ENCODE measurements around the gene C1orf21.

- TF ChIP-seq CTCF (IDR thresholded peaks at IDR 0.05) = no peak
- TF ChIP-seq POLR2A (IDR thresholded peaks at IDR 0.05) = no peak
Measured at GRCh38 chr1:184503221-184503749, 116.5 kb downstream of the C1orf21 start.

All from thyroid gland (tissue), 4 donors.